GM23248 (cell line): ENCODE data around the gene YTHDF1.

ENCODE experiments used
- EZH2 ChIP-seq: fragments of 200-600 bp; sonication (generic); IDR thresholded peaks from 2 replicates; pipeline ENCODE4 v1.6.1; 2018; ENCODE audit warnings: antibody characterized with exemption, mild to moderate bottlenecking; ENCODE audit not compliant: insufficient read depth, poor library complexity, severe bottlenecking
- EZH2phosphoT487 ChIP-seq: fragments of 200-600 bp; sonication (generic); IDR thresholded peaks from 2 replicates; pipeline ENCODE4 v1.6.1; 2018; ENCODE audit warnings: antibody characterized with exemption, moderate library complexity, mild to moderate bottlenecking, low read depth; ENCODE audit not compliant: insufficient read depth

GRCh38 chr20:63257629-63258028 is 41.7 kb upstream of the YTHDF1 start:
- no peak for TF ChIP-seq EZH2
- no peak for TF ChIP-seq EZH2phosphoT487
